PC-3 (cell line): ENCODE data around the gene ZNF569. TPM values are rescaled to one million over a fixed set of nuclear protein-coding genes. Genes with fewer than 3 reads are reported as not detected.

Experiments
- ATAC-seq: fragments of 200-7000 bp; cut with Tn5 transposase; 2 replicates; pipeline ENCODE4 v1.9.1; 2020; ENCODE audit warnings: mild to moderate bottlenecking, moderate library complexity
- BruUV-seq: library from RNA; stranded (reverse); fragments of 400-500 nt; replicated peaks from 2 replicates; lab custom pipeline; 2021; lab: Mats Ljungman, UMichigan
- CTCF ChIA-PET: fragments of 300-600 bp; sonication (Branson Sonifier 250); formaldehyde crosslinking; loops from one replicate; lab custom pipeline; 2022; ENCODE audit warnings: antibody characterized with exemption; lab: Charles Lee
- POLR2A ChIA-PET: fragments of 300-600 bp; sonication (Branson Sonifier 250); formaldehyde crosslinking; loops from one replicate; lab custom pipeline; 2022; ENCODE audit warnings: antibody characterized with exemption; ENCODE audit not compliant: unreplicated experiment; lab: Charles Lee
- DNase-seq: peaks from one replicate; pipeline ENCODE4 v3.0.0-alpha.2; 2015
- H2AFZ ChIP-seq: fragments of 300-600 bp; sonication (generic); 2 replicates; pipeline ENCODE4 v1.6.0; 2016; ENCODE audit warnings: antibody characterized with exemption, low read length
- H3F3A ChIP-seq: fragments of 300-600 bp; sonication (generic); one replicate; pipeline ENCODE4 v1.6.0; 2017; ENCODE audit warnings: antibody characterized with exemption, low read length, control low read depth, mild to moderate bottlenecking; ENCODE audit not compliant: unreplicated experiment
- H3K27ac ChIP-seq: fragments of 300-600 bp; sonication (generic); 2 replicates; pipeline ENCODE4 v1.5.1; 2016; ENCODE audit warnings: mild to moderate bottlenecking, low read length
- H3K27me3 ChIP-seq: fragments of 300-600 bp; sonication (generic); 2 replicates; pipeline ENCODE4 v1.6.1; 2016; ENCODE audit warnings: low read length, mixed read lengths
- H3K36me3 ChIP-seq: fragments of 300-600 bp; sonication (generic); 2 replicates; pipeline ENCODE4 v1.6.1; 2016; ENCODE audit warnings: low read depth, mixed run types, low read length, mixed read lengths
- H3K4me1 ChIP-seq: fragments of 300-600 bp; sonication (generic); 2 replicates; pipeline ENCODE4 v1.5.1; 2016; ENCODE audit warnings: low read length; ENCODE audit not compliant: insufficient read depth
- H3K4me2 ChIP-seq: fragments of 300-600 bp; sonication (generic); 2 replicates; pipeline ENCODE4 v1.6.0; 2016; ENCODE audit warnings: low read length
- H3K4me3 ChIP-seq: fragments of 300-600 bp; sonication (generic); 2 replicates; pipeline ENCODE4 v1.5.1; 2016; ENCODE audit warnings: mild to moderate bottlenecking, low read length, mixed read lengths
- H3K79me2 ChIP-seq: fragments of 300-600 bp; sonication (generic); 2 replicates; pipeline ENCODE4 v1.6.1; 2017; ENCODE audit warnings: low read length, mixed read lengths
- H3K9ac ChIP-seq: fragments of 300-600 bp; sonication (generic); 2 replicates; pipeline ENCODE4 v1.6.0; 2016; ENCODE audit warnings: mild to moderate bottlenecking, low read length
- H3K9me2 ChIP-seq: fragments of 300-600 bp; sonication (generic); replicated peaks from 2 replicates; pipeline ENCODE4 v1.6.1; 2016; ENCODE audit warnings: mixed run types, low read length, mixed read lengths
- H3K9me3 ChIP-seq: fragments of 300-600 bp; sonication (generic); 2 replicates; pipeline ENCODE4 v1.6.1; 2016; ENCODE audit warnings: low read length, mixed read lengths
- H4K20me1 ChIP-seq: fragments of 300-600 bp; sonication (generic); 2 replicates; pipeline ENCODE4 v1.6.1; 2016; ENCODE audit warnings: low read length, mixed read lengths
- CTCF ChIP-seq: fragments of 300-600 bp; sonication (generic); conservative IDR thresholded peaks from 2 replicates; pipeline ENCODE4 v1.5.1; 2017; ENCODE audit warnings: antibody characterized with exemption, low read depth, mild to moderate bottlenecking, low read length
- EZH2 ChIP-seq: fragments of 300-600 bp; sonication (generic); IDR thresholded peaks from one replicate; pipeline ENCODE4 v1.6.1; 2017; ENCODE audit warnings: antibody characterized with exemption, mild to moderate bottlenecking, low read length; ENCODE audit not compliant: unreplicated experiment
- EZH2phosphoT487 ChIP-seq: fragments of 300-600 bp; sonication (generic); IDR thresholded peaks from 2 replicates; pipeline ENCODE4 v1.6.1; 2018; ENCODE audit warnings: mild to moderate bottlenecking, antibody characterized with exemption, low read length, borderline replicate concordance
- intact Hi-C: fragments of 100-400 bp; cut with micrococcal nuclease; formaldehyde crosslinking; loops from 2 replicates; pipeline ENCODE4 v1.9.0; 2023
- total RNA-seq: library from RNA; depleted of rRNA; stranded (reverse); fragments of >200 nt; gene quantifications from 2 replicates; pipeline ENCODE4 v1.2.3, GENCODE V29; 2014

Gene ZNF569
- total RNA-seq, 1 experiment from 2014 or later: 1.5 TPM

- Histone ChIP-seq H4K20me1 (no peaks in the 10 kb centered on the region), H3K4me2 (no peak within 1 kb of the TSS), H3K9me3 (0 out of 2 replicates have a peak, but pooled peaks cover 3% of the 10 kb centered on the region), H3K9ac (no peak within 1 kb of the TSS), H3K36me3 (no peaks in the 10 kb centered on the region), H3K9me2 (no peaks in the 10 kb centered on the region), H3K27me3 (no peaks in the 10 kb centered on the region), H3K4me1 (no peaks in the 10 kb centered on the region), H3F3A (no peaks in the 10 kb centered on the region), H2AFZ (0 out of 2 replicates have a peak within 1 kb of the TSS, but pooled peaks have one; percentile 38), H3K79me2 (no peaks in the 10 kb centered on the region), H3K4me3 (no peak within 1 kb of the TSS), H3K27ac (no peak within 1 kb of the TSS)
- ChIA-PET CTCF (no interaction called here), POLR2A (no interaction called here)
- intact Hi-C loops: no loop called here
- BruUV-seq: no TSS peak
- DNase-seq (no peak), ATAC-seq (no peak)
- TF ChIP-seq EZH2phosphoT487 (no peak), EZH2 (no peak), CTCF (no peak)
Observed at GRCh38 chr19:37506387-37507166, 39.3 kb upstream of the ZNF569 start, which contains the start of gene ZNF793. ZNF793 (plus strand) TSS chr19:37506939; CDS start chr19:37523440, 16,501 bp downstream.

- H3K27ac ChIP-seq: no peak overlapping the region
- BruUV-seq: no TSS peak
- POLR2A ChIA-PET: no interaction called here
Observed at GRCh38 chr19:37505958-37506386, 38.7 kb upstream of the ZNF569 start.

More at GRCh38 chr19:37505958-37506386, 38.7 kb upstream of the ZNF569 start:
- H3K27me3 ChIP-seq: no peaks in the 10 kb centered on the region
- ATAC-seq (no peak), DNase-seq (no peak)
- no peak overlapping the region for H2AFZ ChIP-seq
- no peak overlapping the region for H3K4me2 ChIP-seq
- H3K9me3 ChIP-seq: 0 out of 2 replicates have a peak, but pooled peaks cover 3% of the 10 kb centered on the region
- CTCF ChIA-PET: no interaction called here
- no peaks in the 10 kb centered on the region for H3K4me1 ChIP-seq
- H3K79me2 ChIP-seq: no peaks in the 10 kb centered on the region
- no peaks in the 10 kb centered on the region for H4K20me1 ChIP-seq
- H3F3A ChIP-seq: no peaks in the 10 kb centered on the region
- no peak for TF ChIP-seq EZH2
- no peak for TF ChIP-seq CTCF
- no peak for TF ChIP-seq EZH2phosphoT487
- H3K9ac ChIP-seq: no peak overlapping the region
- no peaks in the 10 kb centered on the region for H3K36me3 ChIP-seq
- intact Hi-C loops: no loop called here
- H3K9me2 ChIP-seq: no peaks in the 10 kb centered on the region
- no peak overlapping the region for H3K4me3 ChIP-seq
